NCI-H2171 treated with DMSO at 0.1 percent for 48 hours (cell line): Measurements from ENCODE around the gene PSKH1.
"Not testable (repeated sequence)": the region's sequence is repeated elsewhere in the genome, so short reads cannot be mapped to it uniquely, and the experiment has no call there.

Experiments
- DNase-seq: peaks from one replicate; lab custom pipeline; 2025; lab: John Stamatoyannopoulos, UW

The PSKH1 gene

DNA sequence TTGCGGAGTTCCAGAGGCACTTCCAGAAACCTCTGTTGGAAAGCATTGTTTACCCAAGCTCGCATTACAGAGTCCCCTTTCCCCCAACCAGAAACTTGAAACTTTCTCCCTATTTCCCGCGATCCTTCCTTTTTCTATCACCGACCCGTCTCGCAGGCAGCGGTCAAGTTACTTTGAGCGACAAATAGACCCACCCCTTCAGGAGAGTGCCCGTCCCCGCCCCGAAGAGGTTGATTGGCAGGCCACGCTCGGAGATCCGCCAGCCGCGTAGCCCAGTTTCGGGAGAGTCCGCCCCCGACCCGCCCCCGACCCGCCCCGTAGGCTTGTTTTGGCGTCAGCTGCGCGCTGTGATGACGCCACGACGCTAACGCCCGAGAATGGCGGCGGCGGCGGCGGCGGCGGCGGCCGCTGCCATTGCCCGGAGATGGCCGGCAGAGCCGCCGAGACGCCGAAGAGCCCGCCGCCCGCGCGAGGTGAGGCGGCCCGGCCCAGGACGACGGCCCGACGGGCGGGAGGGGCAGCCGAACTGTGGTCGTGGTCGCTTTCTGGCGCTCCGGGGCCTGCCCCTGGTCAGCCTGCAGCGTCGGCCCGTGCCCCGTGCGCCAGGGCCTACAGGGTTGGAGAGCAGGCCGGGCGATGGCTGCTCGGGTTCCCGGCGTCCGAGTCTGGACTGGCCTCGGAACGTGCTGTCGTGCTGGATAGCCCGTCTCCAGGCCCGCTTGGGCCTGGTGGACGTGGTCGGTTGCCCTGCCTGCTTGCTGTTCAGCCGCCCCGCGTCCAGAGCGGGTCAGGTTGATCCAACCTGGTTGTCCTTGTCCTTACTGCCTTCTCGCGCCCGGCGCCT, at the start of gene PSKH1:
PSKH1 (plus strand) TSS at position 356 of the 844 bp plus-strand sequence. CDS start 15,496 bp downstream, outside the sequence.
- DNase-seq: peak; percentile 97

DNA sequence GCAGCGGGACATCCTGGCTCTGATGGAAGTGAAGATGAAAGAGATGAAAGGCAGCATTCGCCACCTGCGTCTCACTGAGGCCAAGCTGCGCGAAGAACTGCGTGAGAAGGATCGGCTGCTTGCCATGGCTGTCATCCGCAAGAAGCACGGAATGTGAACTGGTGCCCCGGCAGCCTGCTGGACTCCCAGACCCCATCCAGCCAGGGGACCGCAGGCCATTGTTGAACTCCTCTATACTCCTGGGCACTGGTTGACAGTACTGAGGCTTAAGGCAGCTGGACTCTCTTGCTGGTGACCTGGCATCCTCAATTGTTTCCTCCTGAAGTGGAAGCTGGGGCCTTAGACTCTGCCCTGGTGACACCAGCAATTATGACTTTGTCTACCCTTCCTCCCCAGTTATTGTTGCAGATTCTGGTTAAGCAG, 49.7 kb upstream of the PSKH1 start:
- DNase-seq: no peak

- DNase-seq: no peak
These were observed 48.6 kb upstream of the PSKH1 start for GRCh38 chr16:67844497-67844896.

DNA sequence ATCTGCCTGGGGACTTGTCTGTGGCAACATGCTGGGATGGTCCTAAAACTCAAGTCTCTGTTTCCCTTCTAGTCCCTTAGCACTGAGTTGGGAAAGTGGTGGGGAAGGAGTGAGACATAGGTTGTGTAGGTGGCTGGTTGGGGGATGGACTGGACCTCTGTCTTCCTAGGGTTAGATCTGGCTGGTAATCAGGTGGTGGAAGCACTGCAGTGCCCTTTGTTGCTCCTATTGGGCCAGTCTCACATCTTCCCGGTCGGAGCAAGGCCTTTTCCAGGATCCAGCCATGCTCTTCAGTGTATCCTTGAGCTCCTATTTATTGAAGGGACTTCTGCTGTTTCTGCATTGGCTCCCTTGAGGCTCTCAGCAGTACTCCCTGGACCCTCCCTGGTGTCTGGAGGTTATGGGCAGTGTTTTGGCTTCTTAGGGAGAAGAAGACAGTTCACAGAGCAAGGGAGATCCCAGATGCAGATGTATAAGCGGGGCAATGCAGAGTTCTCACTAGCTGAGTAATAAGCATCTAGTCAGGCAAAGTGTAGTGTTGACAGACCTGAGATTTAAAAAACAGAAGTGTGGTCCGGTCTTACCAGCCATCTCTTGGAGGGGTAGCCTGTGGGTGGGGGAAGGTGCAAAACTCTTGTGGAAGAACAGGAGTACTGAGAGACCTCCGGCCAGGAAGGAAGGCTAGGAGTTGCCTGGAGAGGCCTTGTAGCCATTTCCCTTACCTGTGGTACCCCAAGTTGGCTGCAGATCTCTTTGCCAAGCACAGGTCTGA, 47.6 kb upstream of the PSKH1 start:
- peak; percentile 6 for DNase-seq

DNA sequence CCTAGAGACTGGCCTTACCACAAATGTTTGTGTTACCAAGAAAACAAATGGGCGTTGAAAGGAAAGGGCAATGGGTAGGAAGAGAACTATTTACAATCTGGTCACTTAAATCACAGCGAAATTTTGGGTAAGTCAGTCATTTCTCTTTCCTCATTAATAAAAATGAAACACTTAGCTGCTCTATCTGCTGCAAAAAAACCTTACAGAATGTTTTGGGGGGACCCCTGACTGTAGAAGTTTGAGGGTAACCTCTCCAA, 47.1 kb upstream of the PSKH1 start:
- DNase-seq: no peak

GRCh38 chr16:67846320-67847063, 46.6 kb upstream of the PSKH1 start, which contains the start of gene NUTF2:
Gene NUTF2 (plus strand): TSS chr16:67846933. CDS start chr16:67865131, 18,198 bp downstream.
- peak; percentile 96 for DNase-seq

DNA sequence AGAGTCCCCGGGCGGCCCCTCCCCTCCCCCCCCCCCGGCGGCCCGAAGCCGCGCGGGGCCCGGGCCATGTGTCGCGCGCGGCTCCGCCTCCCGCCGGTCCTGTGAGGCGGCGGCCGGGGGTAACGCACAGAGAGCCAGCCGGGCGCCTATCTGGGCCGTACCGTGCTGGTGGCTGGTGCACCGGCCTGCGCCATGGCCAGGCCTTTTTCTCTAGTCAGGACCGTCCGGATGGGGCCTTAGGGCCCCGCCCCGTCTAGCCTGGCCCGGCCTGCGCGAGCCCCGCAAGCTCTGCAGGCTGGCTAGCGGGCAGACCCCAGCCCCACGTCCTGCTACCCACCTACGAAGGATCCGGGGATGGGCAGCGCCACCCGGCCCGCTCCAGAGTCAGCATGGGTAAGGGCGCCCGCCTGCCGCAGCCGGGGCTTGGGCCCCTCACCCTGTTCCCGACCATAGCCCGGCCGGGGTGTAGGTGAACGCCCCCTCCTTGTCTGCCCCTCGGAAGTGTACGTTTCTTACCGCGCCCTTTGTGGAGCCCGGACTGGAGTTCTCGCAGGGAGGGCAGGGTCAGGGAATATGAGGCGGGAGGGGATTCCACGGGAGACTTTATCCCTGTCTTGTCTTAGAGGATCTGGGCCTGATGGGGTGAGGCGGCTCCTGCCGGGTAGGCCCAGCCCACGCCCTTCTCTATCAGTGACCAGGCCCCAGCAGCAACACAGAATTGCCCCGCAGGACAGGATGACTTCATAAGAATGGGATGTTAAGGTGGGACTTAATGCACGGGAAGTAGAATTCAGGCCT, 45.8 kb upstream of the PSKH1 start, which contains the start of gene CENPT:
CENPT (minus strand) TSS at position 630 of the 798 bp plus-strand sequence. CDS start 13,834 bp downstream, outside the sequence.
- DNase-seq: no peak

DNA sequence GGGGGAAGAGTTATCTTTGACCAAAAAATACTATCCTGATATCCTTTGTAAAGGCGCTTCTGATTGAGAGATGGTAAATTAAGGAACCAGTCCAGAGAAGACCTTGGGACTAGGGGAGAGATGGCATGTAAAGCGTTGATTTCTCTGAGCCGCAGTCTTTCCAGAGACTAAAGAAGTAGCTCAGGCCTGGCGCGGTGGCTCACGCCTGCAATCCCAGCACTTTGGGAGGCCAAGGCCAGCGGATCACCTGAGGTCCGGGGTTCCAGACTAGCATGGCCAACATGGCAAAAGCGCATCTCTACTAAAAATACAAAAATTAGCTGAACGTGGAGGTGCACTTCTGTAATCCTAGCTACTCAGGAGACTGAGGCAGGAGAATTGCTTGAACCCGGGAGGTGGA, 44.9 kb upstream of the PSKH1 start:
- no peak for DNase-seq

- DNase-seq: no peak
These were observed 39.4 kb upstream of the PSKH1 start for GRCh38 chr16:67853670-67854069.

- DNase-seq: no peak
These were observed 37.3 kb upstream of the PSKH1 start for GRCh38 chr16:67855789-67856188.

DNA sequence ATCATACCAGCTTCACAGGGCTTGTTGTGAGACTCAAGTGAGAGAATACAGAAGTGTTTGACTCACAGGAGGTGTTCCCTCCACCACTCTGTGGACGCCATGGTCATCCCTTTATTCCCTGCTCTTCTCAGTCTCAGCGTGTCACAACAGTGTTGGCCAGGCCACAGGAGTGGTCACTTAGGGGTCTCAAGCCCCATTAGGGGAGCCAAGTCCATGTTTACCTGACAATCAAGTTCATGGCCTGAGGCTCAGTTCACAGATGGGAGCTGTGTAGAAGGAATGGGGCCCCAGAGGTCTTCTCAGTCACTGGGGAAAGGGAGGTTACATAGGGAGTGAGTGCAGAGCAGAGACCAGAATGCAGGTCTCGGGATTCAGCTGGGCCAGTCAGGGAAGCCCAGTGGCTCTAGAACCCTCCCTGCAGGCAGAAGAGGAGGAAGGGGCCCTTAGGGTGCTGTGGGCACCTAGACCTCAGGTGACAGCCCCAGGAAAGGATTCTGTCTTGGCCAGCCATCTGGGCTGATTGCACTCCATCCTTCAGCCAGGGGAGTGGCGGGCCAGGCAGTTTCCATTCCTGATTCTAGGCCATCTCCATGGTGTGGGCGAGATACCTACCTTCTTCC, 36.0 kb upstream of the PSKH1 start:
- no peak for DNase-seq

DNA sequence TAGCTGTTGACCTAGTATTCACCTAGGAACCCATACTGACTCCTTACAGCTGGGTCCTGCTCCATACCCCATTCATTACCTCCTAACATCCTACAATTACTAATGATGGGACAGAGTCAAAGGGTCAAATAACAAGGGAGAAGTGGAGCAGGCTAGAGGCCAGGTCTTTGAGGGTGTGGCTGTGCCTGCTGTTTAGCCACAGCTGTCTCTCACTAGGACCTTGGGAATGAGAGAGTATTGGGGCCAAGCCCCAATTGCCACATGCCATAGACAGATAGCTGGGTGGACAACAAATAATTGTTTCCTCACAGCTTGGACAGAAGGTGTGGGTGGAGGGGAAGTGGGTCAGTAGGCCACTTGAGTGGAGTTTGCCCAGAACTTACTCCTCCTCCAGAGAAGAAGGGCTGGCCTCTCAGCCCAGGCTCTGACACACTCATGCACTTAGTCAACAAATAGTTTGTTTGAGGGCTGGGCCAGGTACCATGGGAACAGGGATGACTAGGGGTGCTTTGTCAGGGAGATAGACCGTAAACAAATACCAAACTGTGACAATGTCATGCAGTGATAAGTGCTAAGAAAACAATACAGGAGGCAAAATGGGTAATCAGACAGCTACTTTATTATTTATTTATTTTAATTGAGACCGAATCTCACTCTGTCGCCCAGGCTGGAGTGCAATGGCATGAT, 35.4 kb upstream of the PSKH1 start:
- no peak for DNase-seq

DNA sequence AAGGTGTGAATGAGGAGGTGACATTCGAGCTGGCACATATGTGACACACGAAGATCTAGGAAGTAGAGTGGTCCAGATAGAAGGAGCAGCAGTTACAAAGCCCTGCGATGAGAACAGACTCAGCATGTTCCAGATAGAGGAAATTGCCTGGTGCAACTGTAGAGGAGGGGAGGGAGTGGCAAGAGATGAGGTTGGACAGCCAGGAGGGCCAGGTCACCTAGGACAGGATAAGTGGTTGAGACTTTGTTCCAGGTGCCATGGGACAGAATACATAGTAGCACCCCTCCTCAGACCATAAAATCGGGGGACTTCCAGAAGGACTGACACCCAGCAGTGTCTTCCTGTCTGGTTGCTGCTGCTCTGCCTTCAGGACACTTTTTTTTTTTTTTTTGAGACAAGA, 34.6 kb upstream of the PSKH1 start:
- no peak for DNase-seq

- DNase-seq: no peak
These were observed 32.3 kb upstream of the PSKH1 start for GRCh38 chr16:67860589-67861398.

DNA sequence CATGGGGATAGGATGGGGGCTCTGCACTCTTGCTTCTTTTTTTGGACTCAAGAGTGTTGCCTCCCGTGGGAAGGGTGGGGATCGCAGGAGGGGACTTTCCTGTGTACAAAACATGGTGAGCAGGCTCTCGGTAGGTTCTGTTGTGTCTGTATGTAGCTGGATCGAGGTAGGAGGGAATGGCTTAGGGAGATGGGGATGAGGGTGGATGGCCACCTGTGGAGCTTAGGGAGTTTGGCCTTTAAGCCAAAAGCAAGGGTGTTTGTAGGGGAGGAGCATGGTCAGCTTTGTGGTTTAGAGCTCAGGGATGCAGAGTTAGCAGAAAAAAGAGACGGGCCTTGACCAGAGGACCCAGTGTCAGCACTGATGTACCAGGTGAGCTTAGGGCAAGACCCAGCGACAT, 31.2 kb upstream of the PSKH1 start:
- no peak for DNase-seq

GRCh38 chr16:67862623-67863583, 30.2 kb upstream of the PSKH1 start:
- no peak for DNase-seq

DNA sequence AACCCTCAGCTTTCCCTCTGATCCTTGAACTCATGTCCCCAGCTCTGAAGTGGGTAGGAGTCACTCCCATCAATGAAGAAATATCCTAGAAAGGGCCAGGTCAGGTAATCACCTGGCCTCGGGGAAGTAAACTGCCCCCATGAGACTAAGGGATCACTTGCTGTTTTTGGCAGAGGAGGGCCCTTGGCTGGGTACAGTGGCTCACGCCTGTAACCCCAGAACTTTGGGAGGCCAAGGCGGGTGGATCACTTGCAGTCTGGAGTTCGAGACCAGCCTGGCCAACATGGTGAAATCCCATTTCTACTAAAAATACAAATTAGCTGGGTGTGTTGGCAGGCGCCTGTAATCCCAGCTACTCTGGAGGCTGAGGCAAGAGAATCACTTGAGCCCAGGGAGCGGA, 29.0 kb upstream of the PSKH1 start:
- DNase-seq: not testable (repeated sequence)

DNA sequence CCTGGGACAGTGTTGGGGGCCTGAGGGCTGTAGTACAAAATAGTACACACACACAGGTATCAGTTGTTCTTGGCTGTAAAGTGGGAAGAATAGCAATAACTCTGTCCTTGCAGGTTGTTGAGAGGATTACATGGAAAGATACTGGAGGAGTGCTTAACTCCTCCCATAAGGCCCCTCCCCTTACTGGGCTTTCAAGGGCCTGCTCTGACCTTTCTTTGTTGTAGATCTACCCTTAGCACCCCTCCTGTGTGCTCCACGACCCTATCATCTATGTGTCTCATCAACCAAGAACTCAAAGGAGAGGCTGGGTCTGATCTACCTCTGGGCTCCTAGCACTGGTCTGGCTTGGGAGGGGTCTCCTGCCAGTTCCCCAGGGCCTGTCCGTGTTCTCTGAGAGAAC, 28.5 kb upstream of the PSKH1 start:
- no peak for DNase-seq

- peak; percentile 12 for DNase-seq
These were observed 27.7 kb upstream of the PSKH1 start for GRCh38 chr16:67865318-67865717.
